ENCODE measurements around the gene ZNF341. TPM values are rescaled to one million over a fixed set of nuclear protein-coding genes. Genes with fewer than 3 reads are reported as not detected.

ZNF341 gene
- total and polyA plus RNA-seq, 9 of the 15 experiments (the other 6 are each of a cell fraction or from before 2014, with no cell fraction given): 0.08 to 2.6 (median 1.0) TPM

DNA sequence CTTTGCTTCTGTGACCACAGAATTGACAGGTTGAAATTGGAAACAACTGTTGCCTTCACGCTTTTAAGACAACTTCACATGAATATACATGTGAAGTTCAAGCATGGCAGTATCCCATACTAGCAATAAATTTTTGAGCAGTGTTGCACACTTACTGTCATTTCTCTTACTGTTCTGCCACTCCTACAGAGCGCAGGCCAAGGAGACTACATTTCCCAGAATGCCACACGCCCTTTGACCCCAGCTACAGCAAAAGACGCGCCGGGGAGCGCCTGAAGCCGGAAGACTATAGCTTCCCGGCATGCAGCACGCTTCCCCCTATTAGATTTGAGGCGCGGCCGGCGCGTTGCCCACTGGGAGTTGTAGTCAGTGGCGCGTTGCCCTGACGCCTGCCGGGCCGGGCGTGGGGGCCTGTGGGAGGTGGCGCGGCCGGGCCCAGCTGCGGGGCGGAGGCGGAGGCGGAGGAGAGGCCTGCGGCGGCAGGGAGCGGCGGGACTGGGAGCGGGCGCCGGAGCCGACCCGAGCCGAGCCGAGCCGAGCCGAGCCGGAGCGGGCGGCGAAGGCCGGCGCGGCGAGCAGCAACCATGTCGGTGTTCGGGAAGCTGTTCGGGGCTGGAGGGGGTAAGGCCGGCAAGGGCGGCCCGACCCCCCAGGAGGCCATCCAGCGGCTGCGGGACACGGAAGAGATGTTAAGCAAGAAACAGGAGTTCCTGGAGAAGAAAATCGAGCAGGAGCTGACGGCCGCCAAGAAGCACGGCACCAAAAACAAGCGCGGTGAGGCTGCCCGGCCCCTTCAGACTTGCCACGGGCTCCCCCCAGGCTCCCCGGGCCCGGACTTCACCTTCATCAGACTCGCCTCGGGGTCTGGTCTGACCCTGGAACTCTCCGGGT is 79.3 kb downstream of the ZNF341 start, which contains the start of gene CHMP4B (continued):
- TF ChIP-seq, protein P1, sequence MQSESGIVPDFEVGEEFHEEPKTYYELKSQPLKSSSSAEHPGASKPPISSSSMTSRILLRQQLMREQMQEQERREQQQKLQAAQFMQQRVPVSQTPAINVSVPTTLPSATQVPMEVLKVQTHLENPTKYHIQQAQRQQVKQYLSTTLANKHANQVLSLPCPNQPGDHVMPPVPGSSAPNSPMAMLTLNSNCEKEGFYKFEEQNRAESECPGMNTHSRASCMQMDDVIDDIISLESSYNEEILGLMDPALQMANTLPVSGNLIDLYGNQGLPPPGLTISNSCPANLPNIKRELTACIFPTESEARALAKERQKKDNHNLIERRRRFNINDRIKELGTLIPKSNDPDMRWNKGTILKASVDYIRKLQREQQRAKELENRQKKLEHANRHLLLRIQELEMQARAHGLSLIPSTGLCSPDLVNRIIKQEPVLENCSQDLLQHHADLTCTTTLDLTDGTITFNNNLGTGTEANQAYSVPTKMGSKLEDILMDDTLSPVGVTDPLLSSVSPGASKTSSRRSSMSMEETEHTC (IDR thresholded peaks at IDR 0.05): no peak; the same call in 1 of the 2 replicates
- TF ChIP-seq ZNF589 (CRISPR knock-in tag; IDR thresholded peaks at IDR 0.05; ENCODE audit: low read depth) (peak; percentile 87), BDP1 (IDR thresholded peaks at IDR 0.05; ENCODE audit: insufficient read depth, insufficient read length) (no peak), CBFA2T2 (conservative IDR thresholded peaks at IDR 0.05) (no peak), ZNF586 (CRISPR knock-in tag; conservative IDR thresholded peaks at IDR 0.05) (no peak), LEF1 (IDR thresholded peaks at IDR 0.05) (no peak), ZC3H8 (IDR thresholded peaks at IDR 0.05) (no peak), COPS2 (conservative IDR thresholded peaks at IDR 0.05) (no peak), HMGN3 (IDR thresholded peaks at IDR 0.05; ENCODE audit: borderline replicate concordance, extremely low read depth, insufficient read length, low read depth, low read length) (peak; percentile 42), MCM3 (IDR thresholded peaks at IDR 0.05) (no peak), TEAD2 (tag; IDR thresholded peaks at IDR 0.05) (no peak), CBX3 (IDR thresholded peaks at IDR 0.05; ENCODE audit: borderline replicate concordance in 1 of 2, low read length in 2 of 2) (no peak), HCFC1 (IDR thresholded peaks at IDR 0.05; ENCODE audit: low read depth, low read length) (peak; percentile 100), ZNF644 (tag; IDR thresholded peaks at IDR 0.05; ENCODE audit: low read depth) (peak; percentile 98), HOXB6 (CRISPR knock-in tag; IDR thresholded peaks at IDR 0.05; ENCODE audit: borderline replicate concordance) (no peak), PPARD (CRISPR knock-in tag; IDR thresholded peaks at IDR 0.05) (no peak), RAD51 (IDR thresholded peaks at IDR 0.05; ENCODE audit: borderline replicate concordance, low read depth) (no peak), DPF2 (IDR thresholded peaks at IDR 0.05) (no peak)
- TF ChIP-seq, protein P2, sequence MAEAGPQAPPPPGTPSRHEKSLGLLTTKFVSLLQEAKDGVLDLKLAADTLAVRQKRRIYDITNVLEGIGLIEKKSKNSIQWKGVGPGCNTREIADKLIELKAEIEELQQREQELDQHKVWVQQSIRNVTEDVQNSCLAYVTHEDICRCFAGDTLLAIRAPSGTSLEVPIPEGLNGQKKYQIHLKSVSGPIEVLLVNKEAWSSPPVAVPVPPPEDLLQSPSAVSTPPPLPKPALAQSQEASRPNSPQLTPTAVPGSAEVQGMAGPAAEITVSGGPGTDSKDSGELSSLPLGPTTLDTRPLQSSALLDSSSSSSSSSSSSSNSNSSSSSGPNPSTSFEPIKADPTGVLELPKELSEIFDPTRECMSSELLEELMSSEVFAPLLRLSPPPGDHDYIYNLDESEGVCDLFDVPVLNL (CRISPR knock-in tag; IDR thresholded peaks at IDR 0.05; ENCODE audit: low read depth): no peak
- TF ChIP-seq, protein P3, sequence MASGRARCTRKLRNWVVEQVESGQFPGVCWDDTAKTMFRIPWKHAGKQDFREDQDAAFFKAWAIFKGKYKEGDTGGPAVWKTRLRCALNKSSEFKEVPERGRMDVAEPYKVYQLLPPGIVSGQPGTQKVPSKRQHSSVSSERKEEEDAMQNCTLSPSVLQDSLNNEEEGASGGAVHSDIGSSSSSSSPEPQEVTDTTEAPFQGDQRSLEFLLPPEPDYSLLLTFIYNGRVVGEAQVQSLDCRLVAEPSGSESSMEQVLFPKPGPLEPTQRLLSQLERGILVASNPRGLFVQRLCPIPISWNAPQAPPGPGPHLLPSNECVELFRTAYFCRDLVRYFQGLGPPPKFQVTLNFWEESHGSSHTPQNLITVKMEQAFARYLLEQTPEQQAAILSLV (tag; IDR thresholded peaks at IDR 0.05): no peak
- TF ChIP-seq, protein P4, sequence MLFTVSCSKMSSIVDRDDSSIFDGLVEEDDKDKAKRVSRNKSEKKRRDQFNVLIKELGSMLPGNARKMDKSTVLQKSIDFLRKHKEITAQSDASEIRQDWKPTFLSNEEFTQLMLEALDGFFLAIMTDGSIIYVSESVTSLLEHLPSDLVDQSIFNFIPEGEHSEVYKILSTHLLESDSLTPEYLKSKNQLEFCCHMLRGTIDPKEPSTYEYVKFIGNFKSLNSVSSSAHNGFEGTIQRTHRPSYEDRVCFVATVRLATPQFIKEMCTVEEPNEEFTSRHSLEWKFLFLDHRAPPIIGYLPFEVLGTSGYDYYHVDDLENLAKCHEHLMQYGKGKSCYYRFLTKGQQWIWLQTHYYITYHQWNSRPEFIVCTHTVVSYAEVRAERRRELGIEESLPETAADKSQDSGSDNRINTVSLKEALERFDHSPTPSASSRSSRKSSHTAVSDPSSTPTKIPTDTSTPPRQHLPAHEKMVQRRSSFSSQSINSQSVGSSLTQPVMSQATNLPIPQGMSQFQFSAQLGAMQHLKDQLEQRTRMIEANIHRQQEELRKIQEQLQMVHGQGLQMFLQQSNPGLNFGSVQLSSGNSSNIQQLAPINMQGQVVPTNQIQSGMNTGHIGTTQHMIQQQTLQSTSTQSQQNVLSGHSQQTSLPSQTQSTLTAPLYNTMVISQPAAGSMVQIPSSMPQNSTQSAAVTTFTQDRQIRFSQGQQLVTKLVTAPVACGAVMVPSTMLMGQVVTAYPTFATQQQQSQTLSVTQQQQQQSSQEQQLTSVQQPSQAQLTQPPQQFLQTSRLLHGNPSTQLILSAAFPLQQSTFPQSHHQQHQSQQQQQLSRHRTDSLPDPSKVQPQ (CRISPR knock-in tag; IDR thresholded peaks at IDR 0.05; ENCODE audit: borderline replicate concordance): no peak
- TF ChIP-seq, protein P5, sequence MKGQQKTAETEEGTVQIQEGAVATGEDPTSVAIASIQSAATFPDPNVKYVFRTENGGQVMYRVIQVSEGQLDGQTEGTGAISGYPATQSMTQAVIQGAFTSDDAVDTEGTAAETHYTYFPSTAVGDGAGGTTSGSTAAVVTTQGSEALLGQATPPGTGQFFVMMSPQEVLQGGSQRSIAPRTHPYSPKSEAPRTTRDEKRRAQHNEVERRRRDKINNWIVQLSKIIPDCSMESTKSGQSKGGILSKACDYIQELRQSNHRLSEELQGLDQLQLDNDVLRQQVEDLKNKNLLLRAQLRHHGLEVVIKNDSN (CRISPR knock-in tag; IDR thresholded peaks at IDR 0.05): no peak; the same call in 1 of the 2 replicates

All from K562 (cell line).